H7 (cell line): ENCODE data around the gene ENG. TPM values are rescaled to one million over a fixed set of nuclear protein-coding genes. Genes with fewer than 3 reads are reported as not detected.

Experiments used
- DNase-seq: peaks from one replicate; pipeline ENCODE4 v3.0.0; 2012
- H3K27me3 ChIP-seq: 2 replicates; pipeline ENCODE4 v1.6.0; 2011; ENCODE audit warnings: mild to moderate bottlenecking, low read length; ENCODE audit not compliant: control insufficient read depth, insufficient read depth
- H3K36me3 ChIP-seq: replicated peaks from 2 replicates; pipeline ENCODE4 v1.5.1; 2011; ENCODE audit warnings: low read length; ENCODE audit not compliant: control insufficient read depth, insufficient read depth
- H3K4me3 ChIP-seq: 2 replicates; pipeline ENCODE4 v1.5.1; 2011; ENCODE audit warnings: low read depth, mild to moderate bottlenecking, control low read depth, low read length, moderate library complexity; ENCODE audit not compliant: insufficient read depth
- total RNA-seq: library from RNA; depleted of rRNA; stranded (reverse); fragments of >200 nt; shearing (Covaris generic); gene quantifications from 2 replicates; pipeline ENCODE4 v1.2.3, GENCODE V29; 2014

Gene ENG
- total RNA-seq, 1 experiment from 2014 or later: 1.8 TPM

DNA sequence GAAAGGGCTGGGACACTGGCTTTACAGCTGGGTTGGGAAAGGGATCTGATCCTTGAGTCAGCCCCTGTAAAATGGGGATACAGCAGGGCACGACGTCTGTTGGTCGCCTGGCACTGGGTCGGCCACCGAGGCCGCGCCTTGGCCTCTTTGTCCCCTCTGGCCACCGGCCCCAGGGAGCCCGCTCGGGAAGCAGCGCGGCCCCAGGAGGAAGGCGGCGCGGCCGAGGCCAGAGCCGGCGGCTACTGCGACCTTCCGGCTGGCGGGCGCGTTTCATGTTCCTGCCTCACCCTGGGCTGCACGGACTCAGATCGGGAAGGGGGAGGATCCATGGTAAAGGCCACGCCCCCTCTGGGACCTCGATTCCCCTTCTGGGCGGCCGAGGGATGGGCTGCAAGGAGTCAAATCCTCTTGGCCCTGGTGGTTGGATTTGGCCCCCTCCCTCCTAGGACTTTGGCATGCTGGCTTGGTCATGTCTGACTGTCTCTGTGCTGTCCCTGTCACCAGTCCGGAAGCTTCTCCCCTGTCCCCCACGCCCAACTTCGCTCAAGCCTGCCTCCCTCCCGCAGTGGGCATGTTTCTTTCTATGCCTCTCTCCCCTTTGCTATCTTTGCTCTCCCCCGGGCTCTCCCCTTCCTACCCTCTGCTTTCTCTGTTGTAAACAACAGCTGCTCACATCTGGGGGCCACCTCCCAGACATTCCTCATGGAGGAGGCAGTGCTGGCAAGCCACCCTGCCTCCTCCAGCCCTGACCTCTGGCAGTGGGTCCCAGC, 26.0 kb downstream of the ENG start:
- H3K36me3 ChIP-seq: no peaks in the 10 kb centered on the region
- H3K4me3 ChIP-seq: peak overlapping the region; percentile 40
- DNase-seq: peak; percentile 98
- H3K27me3 ChIP-seq: peaks cover 4% of the 10 kb centered on the region; the same call in 1 of the 2 replicates

GRCh38 chr9:127826253-127826913, 28.1 kb downstream of the ENG start:
- Histone ChIP-seq H3K4me3 (no peak overlapping the region), H3K27me3 (peaks cover 4% of the 10 kb centered on the region; the same call in 1 of the 2 replicates), H3K36me3 (no peaks in the 10 kb centered on the region)
- no peak for DNase-seq

- no peaks in the 10 kb centered on the region for H3K36me3 ChIP-seq
- peak overlapping the region; percentile 26; the same call in 1 of the 2 replicates for H3K4me3 ChIP-seq
- peak; percentile 99 for DNase-seq
- peaks cover 4% of the 10 kb centered on the region; the same call in 1 of the 2 replicates for H3K27me3 ChIP-seq
These were observed 29.0 kb downstream of the ENG start for GRCh38 chr9:127825319-127826051.

GRCh38 chr9:127822108-127822507, 32.4 kb downstream of the ENG start:
- DNase-seq: no peak
- H3K36me3 ChIP-seq: peaks cover 1% of the 10 kb centered on the region; the same call in 1 of the 2 replicates
- no peak overlapping the region for H3K4me3 ChIP-seq
- peaks cover 4% of the 10 kb centered on the region; the same call in 1 of the 2 replicates for H3K27me3 ChIP-seq

DNA sequence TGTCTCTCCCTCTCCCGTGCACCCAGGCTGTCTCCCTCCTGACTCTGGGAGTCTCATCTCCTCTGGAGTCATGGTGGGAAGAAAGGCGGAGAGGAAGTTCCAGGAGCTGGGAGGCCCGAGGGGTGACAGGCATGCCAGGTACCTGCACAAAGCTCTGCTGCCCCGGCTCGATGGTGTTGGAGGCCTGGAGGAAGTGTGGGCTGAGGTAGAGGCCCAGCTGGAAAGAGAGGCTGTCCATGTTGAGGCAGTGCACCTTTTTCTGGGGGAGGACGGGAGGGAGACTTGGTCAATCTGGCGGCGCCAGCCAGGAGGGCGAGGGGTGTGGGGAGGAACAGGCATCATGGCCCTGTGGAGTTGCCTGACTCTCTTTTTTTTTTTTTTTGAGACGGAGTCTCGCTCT, 35.9 kb downstream of the ENG start:
- no peaks in the 10 kb centered on the region for H3K27me3 ChIP-seq
- no peak for DNase-seq
- H3K4me3 ChIP-seq: no peak overlapping the region
- peaks cover 12% of the 10 kb centered on the region for H3K36me3 ChIP-seq

- Histone ChIP-seq H3K4me3 (no peak overlapping the region), H3K27me3 (no peaks in the 10 kb centered on the region), H3K36me3 (peaks cover 17% of the 10 kb centered on the region)
- no peak for DNase-seq
These were observed 36.5 kb downstream of the ENG start for GRCh38 chr9:127817881-127818434.

DNA sequence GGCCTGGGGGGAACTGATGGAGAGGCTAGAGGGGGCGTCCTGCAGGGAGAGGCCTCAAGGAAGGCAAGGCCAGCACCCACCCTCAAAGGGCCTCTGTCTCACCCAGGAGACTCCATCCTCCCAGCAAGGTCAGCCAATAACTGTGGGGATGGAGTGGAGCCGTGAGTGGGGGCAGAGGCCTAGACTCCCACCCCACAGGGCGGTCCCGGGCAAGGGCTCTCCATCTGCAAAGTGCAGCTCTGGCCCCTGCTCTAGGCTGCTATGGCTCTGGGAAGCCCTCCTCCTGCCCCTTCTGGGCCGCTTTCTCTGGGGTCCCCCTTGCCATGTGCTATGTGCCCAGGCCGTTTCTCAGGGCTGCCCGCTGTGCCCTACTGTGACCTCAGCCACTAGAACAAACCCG, 37.7 kb downstream of the ENG start:
- no peak overlapping the region for H3K4me3 ChIP-seq
- DNase-seq: no peak
- H3K27me3 ChIP-seq: no peaks in the 10 kb centered on the region
- peaks cover 27% of the 10 kb centered on the region for H3K36me3 ChIP-seq

- H3K36me3 ChIP-seq: peaks cover 27% of the 10 kb centered on the region
- peak; percentile 38 for DNase-seq
- no peak overlapping the region for H3K4me3 ChIP-seq
- no peaks in the 10 kb centered on the region for H3K27me3 ChIP-seq
These were observed 38.1 kb downstream of the ENG start for GRCh38 chr9:127816362-127816725.

GRCh38 chr9:127815512-127816361, 38.7 kb downstream of the ENG start:
- Histone ChIP-seq H3K36me3 (peaks cover 28% of the 10 kb centered on the region), H3K4me3 (no peak overlapping the region), H3K27me3 (no peaks in the 10 kb centered on the region)
- no peak for DNase-seq

GRCh38 chr9:127814619-127815511, 39.6 kb downstream of the ENG start:
- no peak overlapping the region for H3K4me3 ChIP-seq
- H3K36me3 ChIP-seq: peaks cover 30% of the 10 kb centered on the region
- no peaks in the 10 kb centered on the region for H3K27me3 ChIP-seq
- DNase-seq: peak; percentile 44

GRCh38 chr9:127813686-127814226, 40.7 kb downstream of the ENG start:
- DNase-seq: peak; percentile 30
- Histone ChIP-seq H3K4me3 (no peak overlapping the region), H3K36me3 (peaks cover 30% of the 10 kb centered on the region), H3K27me3 (no peaks in the 10 kb centered on the region)

DNA sequence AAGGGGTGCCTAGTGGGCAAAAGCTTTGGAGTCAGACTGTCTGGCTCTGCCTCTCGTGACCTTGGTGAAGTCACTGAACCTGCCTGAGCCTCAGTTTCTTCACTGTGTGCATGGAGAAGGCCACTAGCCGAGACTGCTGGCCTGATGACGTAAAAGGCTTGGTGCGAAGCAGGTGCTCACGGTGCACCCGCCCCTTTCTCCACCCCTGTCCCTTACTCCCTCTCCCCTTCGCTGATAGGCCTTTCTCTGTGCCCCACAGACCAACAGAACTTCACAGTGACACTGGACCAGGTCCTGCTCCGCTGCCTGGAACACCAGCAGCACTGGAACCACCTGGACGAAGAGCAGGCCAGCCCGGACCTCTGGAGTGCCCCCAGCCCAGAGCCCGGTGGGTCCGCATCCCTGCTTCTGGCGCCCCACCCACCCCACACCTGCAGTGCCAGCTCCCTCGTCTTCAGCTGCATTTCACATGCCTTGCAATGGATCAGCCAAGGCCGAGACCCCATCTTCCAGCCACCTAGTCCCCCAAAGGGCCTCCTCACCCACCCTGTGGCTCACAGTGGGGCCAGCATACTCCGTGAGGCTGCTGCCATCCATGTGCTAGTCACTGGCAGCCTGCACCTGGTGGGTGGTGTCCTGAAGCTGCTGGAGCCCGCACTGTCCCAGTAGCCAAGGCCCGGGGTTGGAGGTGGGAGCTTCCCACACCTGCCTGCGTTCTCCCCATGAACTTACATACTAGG, 41.4 kb downstream of the ENG start:
- no peaks in the 10 kb centered on the region for H3K27me3 ChIP-seq
- peak; percentile 30 for DNase-seq
- H3K36me3 ChIP-seq: peaks cover 31% of the 10 kb centered on the region
- no peak overlapping the region for H3K4me3 ChIP-seq
